Chondrocyte (in vitro differentiated cells): ENCODE results near the gene SCAF1. TPM values are rescaled to one million over a fixed set of nuclear protein-coding genes. Genes with fewer than 3 reads are reported as not detected.
A peak's percentile ranks its signal among the peaks of the same experiment; 100 is the strongest.

Experiments used
- DNase-seq: peaks from one replicate; pipeline ENCODE4 v3.0.0; 2021; ENCODE audit warnings: mixed read lengths, low spot score
- H3K27ac Mint-ChIP-seq: one replicate; pipeline ENCODE4 v1.8.0; 2021; ENCODE audit warnings: mild to moderate bottlenecking, moderate library complexity, mixed read lengths; ENCODE audit not compliant: unreplicated experiment
- H3K27me3 Mint-ChIP-seq: 2 replicates; pipeline ENCODE4 v1.8.0; 2021; ENCODE audit warnings: low read depth, mixed read lengths
- H3K36me3 Mint-ChIP-seq: 2 replicates; pipeline ENCODE4 v1.8.0; 2021; ENCODE audit warnings: low read depth, mixed read lengths
- H3K4me1 Mint-ChIP-seq: 2 replicates; pipeline ENCODE4 v1.8.0; 2021; ENCODE audit warnings: low read depth, mild to moderate bottlenecking, mixed read lengths
- H3K4me3 Mint-ChIP-seq: one replicate; pipeline ENCODE4 v1.8.0; 2021; ENCODE audit warnings: mild to moderate bottlenecking, moderate library complexity, mixed read lengths; ENCODE audit not compliant: unreplicated experiment
- H3K9me3 Mint-ChIP-seq: 2 replicates; pipeline ENCODE4 v1.8.0; 2021; ENCODE audit warnings: low read depth, mixed read lengths
- CTCF ChIP-seq: fragments of 200-600 bp; sonication (generic); IDR thresholded peaks from 2 replicates; pipeline ENCODE4 v1.5.0; 2021; ENCODE audit warnings: antibody characterized with exemption, mild to moderate bottlenecking, moderate library complexity
- total RNA-seq: library from RNA; stranded (reverse); gene quantifications from 3 replicates; pipeline ENCODE4 v1.2.1, GENCODE V29; 2021

The SCAF1 gene
- total RNA-seq, 1 donor from 2014 or later: 76.3 TPM

GRCh38 chr19:49669516-49669915 is 27.5 kb downstream of the SCAF1 start:
- H3K4me1 Mint-ChIP-seq: peaks cover 29% of the 10 kb centered on the region
- H3K27me3 Mint-ChIP-seq: no peaks in the 10 kb centered on the region
- no peak for DNase-seq
- no peak overlapping the region for H3K27ac Mint-ChIP-seq
- H3K9me3 Mint-ChIP-seq: no peaks in the 10 kb centered on the region
- no peaks in the 10 kb centered on the region for H3K36me3 Mint-ChIP-seq
- TF ChIP-seq CTCF: no peak
- no peak overlapping the region for H3K4me3 Mint-ChIP-seq

- DNase-seq: no peak
- peaks cover 1% of the 10 kb centered on the region for H3K36me3 Mint-ChIP-seq
- no peaks in the 10 kb centered on the region for H3K27me3 Mint-ChIP-seq
- peak overlapping the region; percentile 53 for H3K4me3 Mint-ChIP-seq
- peak overlapping the region; percentile 74 for H3K27ac Mint-ChIP-seq
- no peaks in the 10 kb centered on the region for H3K9me3 Mint-ChIP-seq
- peak; percentile 94 for TF ChIP-seq CTCF
- H3K4me1 Mint-ChIP-seq: peaks cover 12% of the 10 kb centered on the region
These were observed 30.3 kb downstream of the SCAF1 start for GRCh38 chr19:49672131-49672919.

GRCh38 chr19:49676136-49676783 is 34.3 kb downstream of the SCAF1 start:
- Mint-ChIP-seq H3K27ac (peak overlapping the region; percentile 100), H3K4me1 (peaks cover 42% of the 10 kb centered on the region), H3K27me3 (no peaks in the 10 kb centered on the region), H3K9me3 (no peaks in the 10 kb centered on the region), H3K4me3 (peak overlapping the region; percentile 82), H3K36me3 (peaks cover 4% of the 10 kb centered on the region)
- DNase-seq: no peak
- TF ChIP-seq CTCF: no peak

GRCh38 chr19:49676784-49677230 is 34.8 kb downstream of the SCAF1 start:
- Mint-ChIP-seq H3K4me3 (peak overlapping the region; percentile 98), H3K27ac (peak overlapping the region; percentile 100), H3K27me3 (no peaks in the 10 kb centered on the region), H3K36me3 (peaks cover 4% of the 10 kb centered on the region), H3K4me1 (peaks cover 42% of the 10 kb centered on the region), H3K9me3 (no peaks in the 10 kb centered on the region)
- peak; percentile 100 for DNase-seq
- no peak for TF ChIP-seq CTCF

GRCh38 chr19:49677231-49677900 is 35.4 kb downstream of the SCAF1 start, which contains the start of gene PRMT1:
Gene PRMT1, plus strand, starts transcription at chr19:49677271. Its CDS starts 10 bp downstream, at chr19:49677281.
- Mint-ChIP-seq H3K27me3 (no peaks in the 10 kb centered on the region), H3K27ac (peak within 1 kb of the TSS; percentile 100), H3K4me1 (peaks cover 37% of the 10 kb centered on the region), H3K9me3 (no peaks in the 10 kb centered on the region), H3K36me3 (peaks cover 5% of the 10 kb centered on the region), H3K4me3 (peak within 1 kb of the TSS; percentile 98)
- no peak for DNase-seq
- no peak for TF ChIP-seq CTCF
